Trophoblast cell (in vitro differentiated cells and primary cell): ENCODE results near the gene LPXN.
A peak's percentile ranks its signal among the peaks of the same experiment; 100 is the strongest.

Experiments used
- DNase-seq, 2 donors: peaks; one replicate each; pipeline ENCODE4 v3.0.0-alpha.2; 2016
- H2AFZ ChIP-seq: 2 replicates; pipeline ENCODE4 v1.6.1; 2013; ENCODE audit warnings: low read length, moderate library complexity, mild to moderate bottlenecking; ENCODE audit not compliant: insufficient read depth, poor library complexity
- H2AK5ac ChIP-seq: 2 replicates; pipeline ENCODE4 v1.6.1; 2013; ENCODE audit warnings: mild to moderate bottlenecking, low read length
- H2BK120ac ChIP-seq: 2 replicates; pipeline ENCODE4 v1.6.1; 2013; ENCODE audit warnings: low read length, mild to moderate bottlenecking, moderate library complexity; ENCODE audit not compliant: insufficient read depth, poor library complexity
- H2BK12ac ChIP-seq: 2 replicates; pipeline ENCODE4 v1.6.1; 2013; ENCODE audit warnings: mild to moderate bottlenecking, low read length, moderate library complexity
- H2BK5ac ChIP-seq: 2 replicates; pipeline ENCODE4 v1.6.1; 2013; ENCODE audit warnings: low read length, low read depth, moderate library complexity, mild to moderate bottlenecking; ENCODE audit not compliant: poor library complexity
- H3K14ac ChIP-seq: 2 replicates; pipeline ENCODE4 v1.6.1; 2013; ENCODE audit warnings: mild to moderate bottlenecking, low read length
- H3K18ac ChIP-seq: 2 replicates; pipeline ENCODE4 v1.6.1; 2013; ENCODE audit warnings: mild to moderate bottlenecking, low read length
- H3K23ac ChIP-seq: 2 replicates; pipeline ENCODE4 v1.6.1; 2013; ENCODE audit warnings: low read length
- H3K27ac ChIP-seq: 2 replicates; pipeline ENCODE4 v1.5.1; 2013; ENCODE audit warnings: low read depth, mild to moderate bottlenecking, inconsistent platforms, low read length, moderate library complexity
- H3K27me3 ChIP-seq: 2 replicates; pipeline ENCODE4 v1.6.1; 2013; ENCODE audit warnings: inconsistent platforms, mild to moderate bottlenecking, low read length, moderate library complexity; ENCODE audit not compliant: insufficient read depth
- H3K36me3 ChIP-seq, 2 experiments: 1 replicate in 1 of 2; 2 replicates in 1 of 2; pipeline ENCODE4 v1.6.1; 2013; ENCODE audit warnings: low read length in 2 of 2, mild to moderate bottlenecking in 2 of 2, moderate library complexity in 1 of 2; ENCODE audit not compliant: insufficient read depth in 2 of 2, control insufficient read depth in 1 of 2
- H3K4ac ChIP-seq: 2 replicates; pipeline ENCODE4 v1.6.1; 2013; ENCODE audit warnings: low read depth, mild to moderate bottlenecking, low read length, moderate library complexity
- H3K4me1 ChIP-seq, 2 experiments: 1 replicate in 1 of 2; 2 replicates in 1 of 2; pipeline ENCODE4 v1.6.1; 2013; ENCODE audit warnings: low read length in 2 of 2, mild to moderate bottlenecking in 2 of 2, moderate library complexity in 1 of 2; ENCODE audit not compliant: insufficient read depth in 2 of 2, control insufficient read depth in 1 of 2
- H3K4me2 ChIP-seq: 2 replicates; pipeline ENCODE4 v1.6.1; 2013; ENCODE audit warnings: inconsistent platforms, mild to moderate bottlenecking, low read length, moderate library complexity
- H3K4me3 ChIP-seq: 2 replicates; pipeline ENCODE4 v1.5.1; 2013; ENCODE audit warnings: mild to moderate bottlenecking, low read depth, low read length, inconsistent platforms
- H3K79me1 ChIP-seq: one replicate; pipeline ENCODE4 v1.6.1; 2013; ENCODE audit warnings: low read length
- H3K79me2 ChIP-seq: 2 replicates; pipeline ENCODE4 v1.6.1; 2013; ENCODE audit warnings: low read length, mild to moderate bottlenecking; ENCODE audit not compliant: control insufficient read depth, insufficient read depth, poor library complexity
- H3K9ac ChIP-seq: 2 replicates; pipeline ENCODE4 v1.6.1; 2013; ENCODE audit warnings: mild to moderate bottlenecking, low read length
- H3K9me3 ChIP-seq: 2 replicates; pipeline ENCODE4 v1.6.1; 2013; ENCODE audit warnings: low read depth, mild to moderate bottlenecking, control low read depth, inconsistent platforms, low read length; ENCODE audit not compliant: insufficient read depth
- H4K12ac ChIP-seq: 2 replicates; pipeline ENCODE4 v1.6.1; 2013; ENCODE audit warnings: low read depth, mild to moderate bottlenecking, low read length, moderate library complexity
- H4K8ac ChIP-seq: 2 replicates; pipeline ENCODE4 v1.6.1; 2013; ENCODE audit warnings: low read depth, mild to moderate bottlenecking, low read length, moderate library complexity
- H4K91ac ChIP-seq: one replicate; pipeline ENCODE4 v1.6.1; 2013; ENCODE audit warnings: low read depth, mild to moderate bottlenecking, low read length, moderate library complexity
- WGBS: extraction: QIAGEN DNeasy Blood & Tissue Kit; methylation state at CpG from one replicate; pipeline ENCODE4 v1.1.7; 2013; ENCODE audit warnings: missing lambda C conversion rate; ENCODE audit not compliant: insufficient read length, insufficient coverage; ENCODE audit errors: extremely low coverage; 5-methylcytosine and 5-hydroxymethylcytosine counted together

LPXN gene

GRCh38 chr11:58579192-58580129 lies 3.8 kb upstream of the LPXN start:
- H2BK5ac ChIP-seq = peak overlapping the region; percentile 96
- H3K4me2 ChIP-seq = peak overlapping the region; percentile 67
- peak overlapping the region; percentile 74 for H2AFZ ChIP-seq
- H3K79me2 ChIP-seq = peaks cover 13% of the 10 kb centered on the region
- peak overlapping the region; percentile 89 for H3K4ac ChIP-seq
- peak overlapping the region; percentile 96 for H3K27ac ChIP-seq
- H4K12ac ChIP-seq = peak overlapping the region; percentile 94
- no peaks in the 10 kb centered on the region for H3K27me3 ChIP-seq
- peak; percentile 88 to 91 for DNase-seq
- peaks cover 0 to 2% of the 10 kb centered on the region in 2 experiments for H3K36me3 ChIP-seq
- WGBS = no CpG with 5 or more reads among the region's 78 CpGs
- H2BK120ac ChIP-seq = peak overlapping the region; percentile 88
- peak overlapping the region; percentile 99 for H3K4me3 ChIP-seq
- H3K23ac ChIP-seq = no peak overlapping the region
- peak overlapping the region; percentile 99 for H3K9ac ChIP-seq
- H3K4me1 ChIP-seq = peaks cover 0 to 2% of the 10 kb centered on the region in 2 experiments
- peak overlapping the region; percentile 98 for H4K8ac ChIP-seq
- H2AK5ac ChIP-seq = peak overlapping the region; percentile 75
- H2BK12ac ChIP-seq = no peak overlapping the region
- H3K14ac ChIP-seq = peak overlapping the region; percentile 92
- H3K18ac ChIP-seq = peak overlapping the region; percentile 98
- peaks cover 14% of the 10 kb centered on the region for H3K79me1 ChIP-seq
- H3K9me3 ChIP-seq = no peaks in the 10 kb centered on the region
- H4K91ac ChIP-seq = peak overlapping the region; percentile 93

GRCh38 chr11:58578635-58579191 lies 3.1 kb upstream of the LPXN start, which contains the start of gene ZFP91:
ZFP91 (plus strand) TSS chr11:58579063; CDS start chr11:58579282, 219 bp downstream.
- Histone ChIP-seq H3K36me3 (peaks cover 0 to 2% of the 10 kb centered on the region in 2 experiments), H3K4ac (peak within 1 kb of the TSS; percentile 89), H3K9ac (peak within 1 kb of the TSS; percentile 99), H3K18ac (peak within 1 kb of the TSS; percentile 98), H4K91ac (peak within 1 kb of the TSS; percentile 99), H4K8ac (peak within 1 kb of the TSS; percentile 98), H3K4me1 (peaks cover 0 to 2% of the 10 kb centered on the region in 2 experiments), H3K23ac (no peak within 1 kb of the TSS), H2BK5ac (peak within 1 kb of the TSS; percentile 97), H2AFZ (peak within 1 kb of the TSS; percentile 74), H3K14ac (peak within 1 kb of the TSS; percentile 97), H2BK120ac (peak within 1 kb of the TSS; percentile 97), H3K4me2 (peak within 1 kb of the TSS; percentile 81), H3K4me3 (peak within 1 kb of the TSS; percentile 99), H3K79me2 (peaks cover 13% of the 10 kb centered on the region), H4K12ac (peak within 1 kb of the TSS; percentile 97), H3K27ac (peak within 1 kb of the TSS; percentile 99), H3K9me3 (no peaks in the 10 kb centered on the region), H2AK5ac (peak within 1 kb of the TSS; percentile 93), H3K79me1 (peaks cover 14% of the 10 kb centered on the region), H2BK12ac (no peak within 1 kb of the TSS), H3K27me3 (no peaks in the 10 kb centered on the region)
- DNase-seq = peak; percentile 96 to 97
- WGBS = no CpG with 5 or more reads among the region's 51 CpGs

GRCh38 chr11:58578136-58578634 lies 2.5 kb upstream of the LPXN start:
- H3K79me1 ChIP-seq = peaks cover 14% of the 10 kb centered on the region
- H3K14ac ChIP-seq = peak overlapping the region; percentile 97
- H4K91ac ChIP-seq = peak overlapping the region; percentile 99
- peaks cover 0 to 2% of the 10 kb centered on the region in 2 experiments for H3K36me3 ChIP-seq
- peak overlapping the region; percentile 99 for H3K27ac ChIP-seq
- peak overlapping the region; percentile 74 for H2AFZ ChIP-seq
- peak overlapping the region; percentile 93 for H2AK5ac ChIP-seq
- H3K9me3 ChIP-seq = no peaks in the 10 kb centered on the region
- H3K4me1 ChIP-seq = peaks cover 0 to 2% of the 10 kb centered on the region in 2 experiments
- peak overlapping the region; percentile 97 for H2BK5ac ChIP-seq
- peak overlapping the region; percentile 97 for H4K8ac ChIP-seq
- no peak overlapping the region for H2BK12ac ChIP-seq
- H3K4me3 ChIP-seq = peak overlapping the region; percentile 88
- peak overlapping the region; percentile 89 for H3K4ac ChIP-seq
- H3K79me2 ChIP-seq = peaks cover 13% of the 10 kb centered on the region
- H3K27me3 ChIP-seq = no peaks in the 10 kb centered on the region
- peak; percentile 95 to 99 for DNase-seq
- no CpG with 5 or more reads among the region's 33 CpGs for WGBS
- H3K18ac ChIP-seq = peak overlapping the region; percentile 96
- peak overlapping the region; percentile 97 for H4K12ac ChIP-seq
- peak overlapping the region; percentile 81 for H3K4me2 ChIP-seq
- no peak overlapping the region for H3K23ac ChIP-seq
- peak overlapping the region; percentile 97 for H2BK120ac ChIP-seq
- H3K9ac ChIP-seq = peak overlapping the region; percentile 99

GRCh38 chr11:58577555-58578135 lies 2.0 kb upstream of the LPXN start:
- peak overlapping the region; percentile 70 for H4K12ac ChIP-seq
- peak; percentile 52 to 62 for DNase-seq
- H2BK12ac ChIP-seq = no peak overlapping the region
- H2AK5ac ChIP-seq = no peak overlapping the region
- peak overlapping the region; percentile 76 for H2BK5ac ChIP-seq
- H3K14ac ChIP-seq = peak overlapping the region; percentile 66
- H2BK120ac ChIP-seq = peak overlapping the region; percentile 67
- H3K27me3 ChIP-seq = no peaks in the 10 kb centered on the region
- H3K9ac ChIP-seq = peak overlapping the region; percentile 81
- peaks cover 14% of the 10 kb centered on the region for H3K79me1 ChIP-seq
- H3K4me2 ChIP-seq = peak overlapping the region; percentile 81
- H3K9me3 ChIP-seq = no peaks in the 10 kb centered on the region
- peak overlapping the region; percentile 92 for H4K8ac ChIP-seq
- H3K27ac ChIP-seq = peak overlapping the region; percentile 99
- peaks cover 0 to 2% of the 10 kb centered on the region in 2 experiments for H3K4me1 ChIP-seq
- H2AFZ ChIP-seq = peak overlapping the region; percentile 57
- peaks cover 13% of the 10 kb centered on the region for H3K79me2 ChIP-seq
- H3K36me3 ChIP-seq = peaks cover 0 to 2% of the 10 kb centered on the region in 2 experiments
- H3K23ac ChIP-seq = no peak overlapping the region
- WGBS = no CpG with 5 or more reads among the region's 21 CpGs
- peak overlapping the region; percentile 78 for H3K4me3 ChIP-seq
- H4K91ac ChIP-seq = peak overlapping the region; percentile 77
- peak overlapping the region; percentile 63 for H3K18ac ChIP-seq
- no peak overlapping the region for H3K4ac ChIP-seq
